ENCODE measurements around the gene KCND2.
"Not testable (repeated sequence)": the region's sequence is repeated elsewhere in the genome, so short reads cannot be mapped to it uniquely, and the experiment has no call there.

The KCND2 gene

GRCh38 chr7:120272701-120273475 is at the start of gene KCND2:
TSS of gene KCND2 (plus strand) at chr7:120273175.
- DNase-seq (ENCODE audit: low spot score) = peak; percentile 22

- no peak for DNase-seq (ENCODE audit: low spot score)
Measured at GRCh38 chr7:120226188-120226587, 46.8 kb upstream of the KCND2 start.

GRCh38 chr7:120227255-120227654 is 45.7 kb upstream of the KCND2 start:
- no peak for DNase-seq (ENCODE audit: low spot score)

GRCh38 chr7:120229084-120229483 is 43.9 kb upstream of the KCND2 start:
- DNase-seq (ENCODE audit: low spot score) = no peak

- DNase-seq (ENCODE audit: low spot score) = no peak
Measured at GRCh38 chr7:120233338-120233737, 39.6 kb upstream of the KCND2 start.

- not testable (repeated sequence) for DNase-seq (ENCODE audit: low spot score)
Measured at GRCh38 chr7:120240350-120240749, 32.6 kb upstream of the KCND2 start.

GRCh38 chr7:120241973-120242372 is 31.0 kb upstream of the KCND2 start:
- DNase-seq (ENCODE audit: low spot score) = no peak

- no peak for DNase-seq (ENCODE audit: low spot score)
Measured at GRCh38 chr7:120254845-120255244, 18.1 kb upstream of the KCND2 start.

- DNase-seq (ENCODE audit: low spot score) = no peak
Measured at GRCh38 chr7:120256344-120257070, 16.5 kb upstream of the KCND2 start.

- DNase-seq (ENCODE audit: low spot score) = no peak
Measured at GRCh38 chr7:120259386-120259785, 13.6 kb upstream of the KCND2 start.

GRCh38 chr7:120260111-120260510 is 12.9 kb upstream of the KCND2 start:
- DNase-seq (ENCODE audit: low spot score) = no peak

- peak; percentile 67 for DNase-seq (ENCODE audit: low spot score)
Measured at GRCh38 chr7:120272261-120272660, 714 bp upstream of the KCND2 start.

GRCh38 chr7:120273476-120273975 is 551 bp downstream of the KCND2 start:
- peak; percentile 34 for DNase-seq (ENCODE audit: low spot score)

- DNase-seq (ENCODE audit: low spot score) = no peak
Measured at GRCh38 chr7:120274482-120274881, 1.5 kb downstream of the KCND2 start.

- no peak for DNase-seq (ENCODE audit: low spot score)
Measured at GRCh38 chr7:120274899-120275298, 1.9 kb downstream of the KCND2 start.

- no peak for DNase-seq (ENCODE audit: low spot score)
Measured at GRCh38 chr7:120276720-120277119, 3.7 kb downstream of the KCND2 start.

GRCh38 chr7:120278773-120279172 is 5.8 kb downstream of the KCND2 start:
- DNase-seq (ENCODE audit: low spot score) = no peak

GRCh38 chr7:120280743-120281142 is 7.8 kb downstream of the KCND2 start:
- DNase-seq (ENCODE audit: low spot score) = no peak

GRCh38 chr7:120293027-120293426 is 20.1 kb downstream of the KCND2 start:
- no peak for DNase-seq (ENCODE audit: low spot score)

GRCh38 chr7:120302190-120302589 is 29.2 kb downstream of the KCND2 start:
- DNase-seq (ENCODE audit: low spot score) = no peak

- DNase-seq (ENCODE audit: low spot score) = no peak
Measured at GRCh38 chr7:120303105-120303504, 30.1 kb downstream of the KCND2 start.

- no peak for DNase-seq (ENCODE audit: low spot score)
Measured at GRCh38 chr7:120304674-120305073, 31.7 kb downstream of the KCND2 start.

GRCh38 chr7:120307991-120308545 is 35.1 kb downstream of the KCND2 start:
- DNase-seq (ENCODE audit: low spot score) = no peak

Data from HuH-7 (cell line).